Activated effector memory CD4-positive, alpha-beta T cell treated with anti-CD3 and anti-CD28 coated beads, Interleukin-2, amount 50 U/mL, for 16 hours (primary cell): Measurements from ENCODE around the gene SPATS2.

ENCODE experiments used
- DNase-seq: peaks from one replicate; pipeline ENCODE4 v3.0.0-alpha.2; 2020

Gene SPATS2

DNA sequence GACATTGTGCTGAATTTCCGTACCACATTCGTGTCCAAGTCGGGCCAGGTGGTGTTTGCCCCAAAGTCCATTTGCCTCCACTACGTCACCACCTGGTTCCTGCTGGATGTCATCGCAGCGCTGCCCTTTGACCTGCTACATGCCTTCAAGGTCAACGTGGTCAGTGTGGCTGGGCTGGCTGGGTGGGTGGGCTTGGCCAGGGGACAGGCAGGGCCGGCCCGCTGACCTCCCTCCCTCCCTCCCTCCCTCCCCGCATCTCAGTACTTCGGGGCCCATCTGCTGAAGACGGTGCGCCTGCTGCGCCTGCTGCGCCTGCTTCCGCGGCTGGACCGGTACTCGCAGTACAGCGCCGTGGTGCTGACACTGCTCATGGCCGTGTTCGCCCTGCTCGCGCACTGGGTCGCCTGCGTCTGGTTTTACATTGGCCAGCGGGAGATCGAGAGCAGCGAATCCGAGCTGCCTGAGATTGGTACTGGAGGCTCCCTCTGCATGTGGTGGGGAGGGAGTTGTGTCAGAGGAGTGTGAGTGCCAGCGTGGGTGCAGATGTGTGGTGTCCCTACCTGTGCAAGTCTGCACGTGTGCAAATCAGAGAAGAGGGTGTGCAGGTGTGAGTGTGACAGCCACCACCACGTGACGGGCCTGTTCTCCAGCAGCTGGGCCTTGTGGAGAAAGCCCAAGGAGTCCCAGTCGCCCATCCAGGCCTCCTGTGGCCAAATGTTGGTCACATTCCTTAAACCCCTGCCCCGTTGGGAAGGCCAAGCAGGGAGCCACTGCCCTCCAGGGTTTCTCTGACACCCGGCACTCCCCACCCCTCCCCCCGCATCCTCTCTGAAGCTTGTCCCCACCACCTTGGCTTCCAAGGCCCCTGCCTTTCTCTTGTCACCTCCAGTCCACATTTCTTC lies 176.9 kb downstream of the SPATS2 start:
- peak; percentile 57 for DNase-seq

DNA sequence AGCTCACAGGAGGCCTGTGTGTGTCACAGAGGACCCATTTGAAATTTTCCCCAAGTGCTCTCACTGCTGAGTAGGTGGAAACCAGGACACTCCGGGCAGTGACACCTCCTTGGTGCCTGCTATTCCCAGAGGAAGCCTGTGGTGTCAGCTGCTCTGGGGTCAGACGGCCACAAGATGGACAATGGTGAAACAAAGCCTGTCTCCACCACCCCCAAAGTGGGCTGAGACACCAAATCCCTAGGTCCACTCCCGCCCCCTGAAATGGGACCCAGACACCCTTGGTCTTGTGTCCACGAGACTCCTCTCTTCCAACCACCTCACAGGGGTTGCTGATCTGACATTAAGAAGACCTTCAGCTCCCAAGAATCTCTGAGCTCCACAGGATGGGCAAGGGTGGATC lies 178.6 kb downstream of the SPATS2 start:
- peak; percentile 44 for DNase-seq

DNA sequence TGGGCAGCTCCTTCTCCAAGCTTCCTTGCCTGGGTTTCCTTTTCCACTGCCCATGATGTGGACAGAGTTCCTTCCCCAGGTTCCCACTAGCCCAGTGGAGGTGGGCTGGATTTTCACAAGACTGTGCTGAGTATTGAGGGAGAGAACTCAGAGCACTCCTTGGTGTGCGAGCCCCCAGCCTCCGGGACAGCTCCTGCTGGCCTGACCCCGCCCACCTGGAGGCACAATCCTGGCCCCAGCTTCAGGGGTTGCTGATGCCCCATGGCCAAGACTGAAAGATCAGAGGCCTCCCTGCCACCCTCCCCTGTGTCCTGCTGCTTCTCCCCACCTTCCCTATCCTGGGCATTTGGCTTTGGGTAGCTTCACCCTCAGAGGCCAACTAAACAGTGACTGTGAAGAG lies 179.2 kb downstream of the SPATS2 start:
- peak; percentile 22 for DNase-seq

DNA sequence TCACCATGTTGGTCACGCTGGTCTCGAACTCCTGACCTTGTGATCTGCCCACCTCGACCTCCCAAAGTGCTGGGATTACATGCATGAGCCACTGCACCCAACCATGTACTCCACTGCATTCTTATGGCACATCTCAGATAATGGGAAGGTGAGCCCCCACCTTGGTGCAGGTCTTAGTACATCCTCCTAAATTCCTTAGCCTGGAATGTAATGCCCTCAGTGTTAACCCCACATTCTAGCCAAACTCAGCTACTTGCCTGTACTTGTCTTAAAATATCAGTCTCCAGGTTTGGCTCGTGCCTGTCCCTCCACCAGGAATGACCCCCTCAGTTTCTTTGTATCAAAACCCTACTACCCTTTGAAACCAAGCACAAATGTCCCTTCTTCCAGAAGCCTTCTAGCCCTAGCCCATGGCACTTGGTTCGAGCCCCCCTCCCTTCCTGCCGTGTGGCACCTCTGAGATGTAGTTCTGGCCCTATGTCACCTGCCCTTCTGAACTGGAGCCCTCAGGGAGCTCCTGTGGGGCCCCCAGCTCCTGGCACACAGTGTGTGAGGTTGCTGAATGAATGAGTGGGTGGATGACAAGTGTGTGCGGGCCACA lies 179.9 kb downstream of the SPATS2 start:
- peak; percentile 36 for DNase-seq

DNA sequence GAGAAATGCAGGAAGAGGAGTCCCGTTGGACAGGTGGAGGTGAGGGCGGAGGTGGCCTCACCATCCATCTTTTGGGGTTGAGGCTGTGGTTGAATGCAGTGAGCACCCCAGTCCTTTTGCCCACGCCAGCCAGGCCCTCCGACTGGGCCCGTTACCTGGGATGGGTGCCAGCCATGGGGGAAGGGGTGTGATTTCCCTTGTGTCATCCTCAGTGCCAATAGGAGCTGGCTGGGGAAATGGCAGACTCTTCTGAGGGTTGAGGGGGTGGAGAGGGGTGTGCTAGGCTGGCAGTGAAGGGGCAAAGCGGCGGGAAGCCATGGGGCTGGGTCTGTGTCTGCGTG lies 181.2 kb downstream of the SPATS2 start:
- no peak for DNase-seq

DNA sequence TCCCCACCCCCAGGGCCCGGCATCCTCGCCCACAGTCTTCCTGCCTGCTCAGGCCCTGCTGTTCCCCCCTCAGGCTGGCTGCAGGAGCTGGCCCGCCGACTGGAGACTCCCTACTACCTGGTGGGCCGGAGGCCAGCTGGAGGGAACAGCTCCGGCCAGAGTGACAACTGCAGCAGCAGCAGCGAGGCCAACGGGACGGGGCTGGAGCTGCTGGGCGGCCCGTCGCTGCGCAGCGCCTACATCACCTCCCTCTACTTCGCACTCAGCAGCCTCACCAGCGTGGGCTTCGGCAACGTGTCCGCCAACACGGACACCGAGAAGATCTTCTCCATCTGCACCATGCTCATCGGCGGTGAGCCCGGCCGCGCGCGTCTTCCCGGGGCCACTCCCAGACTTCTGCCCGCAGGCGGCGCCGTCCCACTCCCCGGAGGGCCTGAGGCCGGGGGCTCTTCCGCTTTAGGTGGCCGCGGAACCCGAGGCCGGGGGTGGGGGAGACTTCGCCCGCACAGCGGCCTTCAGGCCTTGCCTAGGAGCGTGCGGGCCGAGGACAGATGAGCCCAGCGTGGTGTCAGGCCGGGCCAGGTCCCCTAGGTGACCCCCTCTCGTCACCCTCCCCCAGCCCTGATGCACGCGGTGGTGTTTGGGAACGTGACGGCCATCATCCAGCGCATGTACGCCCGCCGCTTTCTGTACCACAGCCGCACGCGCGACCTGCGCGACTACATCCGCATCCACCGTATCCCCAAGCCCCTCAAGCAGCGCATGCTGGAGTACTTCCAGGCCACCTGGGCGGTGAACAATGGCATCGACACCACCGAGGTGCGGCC lies 181.8 kb downstream of the SPATS2 start:
- DNase-seq = peak; percentile 71

DNA sequence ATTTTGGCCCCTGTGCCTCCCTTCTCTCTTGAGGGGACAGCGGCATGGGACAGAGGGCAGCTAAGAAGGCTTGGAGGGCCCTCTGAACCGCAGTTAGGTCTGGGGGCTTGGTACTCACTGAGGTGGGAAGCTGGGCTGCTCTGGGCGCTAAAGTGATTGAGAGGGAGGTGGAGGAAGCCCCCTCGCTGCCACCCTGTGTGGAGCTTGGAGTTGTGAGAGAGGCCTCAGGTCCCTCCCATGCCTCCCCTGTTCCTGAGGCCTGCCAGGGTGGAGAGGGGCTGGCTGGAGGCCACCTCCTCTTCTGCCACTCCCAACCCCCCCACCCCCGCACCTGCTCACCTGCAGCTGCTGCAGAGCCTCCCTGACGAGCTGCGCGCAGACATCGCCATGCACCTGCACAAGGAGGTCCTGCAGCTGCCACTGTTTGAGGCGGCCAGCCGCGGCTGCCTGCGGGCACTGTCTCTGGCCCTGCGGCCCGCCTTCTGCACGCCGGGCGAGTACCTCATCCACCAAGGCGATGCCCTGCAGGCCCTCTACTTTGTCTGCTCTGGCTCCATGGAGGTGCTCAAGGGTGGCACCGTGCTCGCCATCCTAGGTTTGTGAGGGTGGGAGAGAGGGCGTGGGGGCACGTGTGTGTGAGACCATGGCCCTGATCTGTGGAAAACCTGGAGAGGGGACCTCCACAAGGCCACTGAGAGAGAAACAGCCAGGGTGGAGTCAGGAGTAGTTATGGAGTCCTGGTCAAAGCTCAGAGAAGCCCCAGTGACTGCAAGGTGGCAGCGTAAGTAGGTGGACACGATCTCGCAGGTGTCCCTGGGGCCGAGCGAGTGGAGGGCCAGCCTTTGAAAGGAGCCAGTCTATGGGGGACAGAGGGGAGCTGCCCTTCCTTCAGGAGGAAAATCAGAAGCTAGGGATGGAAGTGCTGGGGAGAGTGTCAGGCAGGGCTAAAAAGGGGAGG lies 182.8 kb downstream of the SPATS2 start:
- DNase-seq = peak; percentile 55

DNA sequence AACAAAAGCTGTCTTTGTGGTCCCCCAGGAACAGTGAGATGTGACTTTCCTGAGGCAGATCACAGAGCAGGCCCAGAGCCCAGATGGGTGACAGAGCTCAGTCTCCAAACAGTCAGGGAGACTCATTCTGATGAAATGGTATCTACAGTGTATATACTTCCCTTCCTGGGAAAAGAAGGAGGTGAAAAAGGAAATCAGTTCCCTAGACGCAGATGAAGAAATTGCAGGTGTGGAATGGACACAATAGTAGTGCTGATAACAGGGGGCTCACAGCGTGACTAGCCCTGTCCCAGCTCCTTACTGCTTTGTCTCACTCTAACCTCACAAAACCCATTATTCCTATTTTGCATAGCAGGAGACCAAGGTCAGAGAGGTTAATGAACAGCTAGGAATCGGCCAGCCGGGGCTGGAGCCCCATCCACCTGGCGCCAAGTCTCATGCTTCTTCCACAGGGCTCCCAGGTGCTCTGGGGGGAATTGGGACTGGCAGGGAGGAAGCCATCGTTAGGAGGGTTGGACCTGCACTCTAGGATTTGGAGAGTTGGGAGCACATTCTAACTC lies 183.5 kb downstream of the SPATS2 start:
- peak; percentile 33 for DNase-seq

DNA sequence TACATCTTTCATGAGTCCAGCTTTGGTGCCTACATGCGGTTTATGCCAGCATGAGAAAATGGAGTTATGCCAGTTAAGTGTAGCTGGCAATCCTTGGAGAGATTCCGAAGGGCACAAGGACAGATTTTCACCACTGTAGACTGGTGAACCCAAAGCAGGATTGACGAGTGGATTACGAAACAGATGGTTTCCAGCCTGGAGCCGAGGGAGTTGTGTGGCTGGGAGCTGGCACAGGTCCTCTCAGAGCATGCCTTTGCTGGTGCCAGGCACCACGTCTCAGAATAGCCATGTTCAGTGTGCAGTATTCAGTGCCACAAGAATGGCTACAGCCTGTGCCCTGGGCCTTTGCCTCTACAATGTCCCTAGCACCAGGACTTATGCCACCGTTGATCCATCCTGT lies 184.8 kb downstream of the SPATS2 start:
- peak; percentile 50 for DNase-seq

DNA sequence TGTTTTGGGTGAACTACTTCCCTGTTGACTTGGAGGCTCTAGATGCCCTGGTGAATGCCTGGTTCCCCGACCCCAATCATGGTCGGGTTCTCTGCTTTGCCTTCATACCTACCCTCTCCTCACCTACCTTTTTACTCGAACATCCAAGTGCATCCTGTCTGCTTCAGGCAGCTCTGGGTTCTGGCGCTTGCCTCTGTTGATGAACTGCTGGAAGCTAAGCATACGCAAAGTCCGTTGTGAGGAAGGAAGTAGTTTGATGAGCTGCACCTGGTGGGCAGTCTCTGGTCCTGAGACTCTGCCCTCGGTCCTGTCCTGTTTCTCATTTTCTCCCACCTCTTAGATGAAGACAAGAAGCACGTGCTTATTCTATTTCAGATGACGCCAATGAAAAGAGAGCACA lies 185.2 kb downstream of the SPATS2 start:
- no peak for DNase-seq

DNA sequence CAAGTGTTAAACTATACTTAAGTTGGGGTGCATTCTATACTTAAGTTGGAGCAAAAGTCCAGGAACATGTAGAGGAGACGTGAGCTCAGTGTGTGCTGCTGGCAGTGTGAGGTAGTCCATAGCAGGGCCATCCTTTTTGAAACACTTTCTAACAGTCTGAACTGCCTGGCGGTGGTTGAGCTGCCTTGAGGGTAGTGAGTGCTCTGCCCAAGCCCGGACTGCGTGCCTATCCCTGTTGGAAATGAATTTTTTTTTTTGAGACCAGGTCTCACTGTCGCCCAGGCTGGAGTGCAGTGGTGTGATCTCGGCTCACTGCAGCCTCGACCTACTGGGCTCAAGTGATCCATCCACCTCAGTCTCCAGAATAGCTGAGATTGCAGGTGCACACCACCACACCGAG lies 185.6 kb downstream of the SPATS2 start:
- no peak for DNase-seq

DNA sequence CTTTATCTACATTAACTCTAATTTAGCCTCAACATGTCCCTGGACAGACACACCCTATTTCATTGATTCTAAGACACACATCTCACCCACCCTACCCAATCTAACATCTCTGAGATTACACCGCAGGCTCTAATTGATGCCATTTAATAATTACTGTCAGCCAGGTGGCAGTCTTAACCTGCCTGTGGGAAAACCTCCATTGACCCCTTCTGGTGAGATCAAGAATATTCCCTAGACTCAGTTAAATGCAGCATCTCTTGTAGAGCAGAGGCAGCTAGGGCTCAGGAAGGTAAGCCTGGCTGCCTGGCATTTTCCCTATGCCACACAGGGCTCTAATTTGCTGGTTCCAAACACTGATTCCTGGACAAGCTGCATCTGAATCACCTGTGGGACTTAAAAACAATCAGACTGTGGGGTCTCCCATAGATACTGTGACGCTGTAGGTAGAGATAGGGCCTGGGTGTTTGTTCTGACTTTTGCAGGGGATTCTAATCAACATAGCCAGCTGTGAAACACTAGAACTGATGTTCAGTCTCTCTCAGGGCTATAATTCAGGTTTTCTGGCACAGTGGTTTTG lies 186.3 kb downstream of the SPATS2 start:
- no peak for DNase-seq

DNA sequence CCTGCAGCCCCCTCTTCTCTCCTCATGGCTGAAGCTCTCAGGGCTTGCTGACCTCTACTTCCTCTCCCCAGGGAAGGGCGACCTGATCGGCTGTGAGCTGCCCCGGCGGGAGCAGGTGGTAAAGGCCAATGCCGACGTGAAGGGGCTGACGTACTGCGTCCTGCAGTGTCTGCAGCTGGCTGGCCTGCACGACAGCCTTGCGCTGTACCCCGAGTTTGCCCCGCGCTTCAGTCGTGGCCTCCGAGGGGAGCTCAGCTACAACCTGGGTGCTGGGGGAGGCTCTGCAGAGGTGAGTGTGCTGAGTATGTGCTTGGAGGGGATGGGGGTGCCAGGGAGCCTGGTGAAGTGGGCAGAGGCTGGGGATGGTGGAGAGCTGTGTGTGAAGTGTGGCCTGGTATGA lies 187.0 kb downstream of the SPATS2 start:
- no peak for DNase-seq

DNA sequence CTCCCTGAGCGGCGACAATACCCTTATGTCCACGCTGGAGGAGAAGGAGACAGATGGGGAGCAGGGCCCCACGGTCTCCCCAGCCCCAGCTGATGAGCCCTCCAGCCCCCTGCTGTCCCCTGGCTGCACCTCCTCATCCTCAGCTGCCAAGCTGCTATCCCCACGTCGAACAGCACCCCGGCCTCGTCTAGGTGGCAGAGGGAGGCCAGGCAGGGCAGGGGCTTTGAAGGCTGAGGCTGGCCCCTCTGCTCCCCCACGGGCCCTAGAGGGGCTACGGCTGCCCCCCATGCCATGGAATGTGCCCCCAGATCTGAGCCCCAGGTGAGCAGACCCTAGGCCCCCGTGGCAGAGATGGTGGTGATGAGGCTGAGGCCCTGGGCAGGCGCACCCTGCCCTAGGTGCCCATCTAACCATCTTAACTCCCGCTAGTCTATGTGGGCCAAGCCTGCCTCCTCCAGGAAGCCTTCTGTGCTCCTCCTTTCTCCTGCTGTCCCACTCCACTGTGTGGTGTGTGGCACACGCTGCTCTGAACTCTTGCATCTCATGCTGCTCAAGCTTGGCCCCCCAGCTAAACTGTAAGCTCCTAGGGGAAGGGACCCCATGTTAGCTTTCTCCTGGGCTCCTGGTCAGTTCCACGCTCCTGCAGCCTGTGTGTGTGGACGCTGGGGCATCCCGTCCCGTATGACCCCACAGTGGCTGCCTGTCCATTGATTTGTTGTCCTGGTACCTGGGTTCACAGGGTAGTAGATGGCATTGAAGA lies 188.5 kb downstream of the SPATS2 start:
- DNase-seq = no peak

DNA sequence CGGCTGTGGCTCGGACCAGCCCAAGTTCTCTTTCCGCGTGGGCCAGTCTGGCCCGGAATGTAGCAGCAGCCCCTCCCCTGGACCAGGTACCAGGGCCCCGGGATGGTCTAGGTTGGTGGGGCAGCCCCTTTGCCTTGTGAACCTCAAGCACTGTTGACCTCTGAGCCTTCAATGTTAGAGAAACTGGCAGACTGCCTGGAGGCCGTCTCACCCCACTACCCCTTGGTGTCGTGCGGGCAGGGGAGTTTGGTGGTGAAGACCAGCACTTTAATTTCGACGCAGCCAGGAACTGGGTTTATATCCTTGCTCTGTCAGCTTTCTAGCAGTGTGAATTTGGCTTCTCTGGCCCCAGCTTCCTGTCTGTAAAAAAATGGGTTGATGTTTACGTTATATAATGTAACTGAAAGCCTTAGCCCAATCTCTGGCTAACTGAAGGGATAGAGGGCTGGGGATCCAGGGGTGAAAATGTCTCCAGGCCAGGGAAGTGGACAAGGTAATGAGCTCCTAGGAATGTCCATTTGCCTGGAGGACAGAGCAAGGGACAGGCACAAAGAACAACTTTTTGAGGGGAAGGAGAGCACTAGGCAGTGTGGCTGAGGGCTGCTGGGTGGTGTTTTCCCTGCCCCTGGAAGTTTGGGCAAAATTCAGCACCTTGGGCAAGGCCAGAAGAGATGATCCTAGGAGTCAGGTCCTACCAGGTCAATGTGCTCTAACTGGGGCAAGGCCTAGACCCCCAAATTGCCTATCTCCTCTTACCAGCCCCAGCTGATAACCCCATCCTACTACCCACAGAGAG lies 189.3 kb downstream of the SPATS2 start:
- DNase-seq = no peak

DNA sequence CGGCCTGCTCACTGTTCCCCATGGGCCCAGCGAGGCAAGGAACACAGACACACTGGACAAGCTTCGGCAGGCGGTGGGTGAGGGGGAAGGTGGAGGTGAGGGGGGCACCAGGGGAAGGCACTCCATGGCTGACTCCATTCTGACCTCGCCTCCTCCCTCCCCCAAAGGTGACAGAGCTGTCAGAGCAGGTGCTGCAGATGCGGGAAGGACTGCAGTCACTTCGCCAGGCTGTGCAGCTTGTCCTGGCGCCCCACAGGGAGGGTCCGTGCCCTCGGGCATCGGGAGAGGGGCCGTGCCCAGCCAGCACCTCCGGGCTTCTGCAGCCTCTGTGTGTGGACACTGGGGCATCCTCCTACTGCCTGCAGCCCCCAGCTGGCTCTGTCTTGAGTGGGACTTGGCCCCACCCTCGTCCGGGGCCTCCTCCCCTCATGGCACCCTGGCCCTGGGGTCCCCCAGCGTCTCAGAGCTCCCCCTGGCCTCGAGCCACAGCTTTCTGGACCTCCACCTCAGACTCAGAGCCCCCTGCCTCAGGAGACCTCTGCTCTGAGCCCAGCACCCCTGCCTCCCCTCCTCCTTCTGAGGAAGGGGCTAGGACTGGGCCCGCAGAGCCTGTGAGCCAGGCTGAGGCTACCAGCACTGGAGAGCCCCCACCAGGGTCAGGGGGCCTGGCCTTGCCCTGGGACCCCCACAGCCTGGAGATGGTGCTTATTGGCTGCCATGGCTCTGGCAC lies 190.1 kb downstream of the SPATS2 start:
- DNase-seq = no peak

DNA sequence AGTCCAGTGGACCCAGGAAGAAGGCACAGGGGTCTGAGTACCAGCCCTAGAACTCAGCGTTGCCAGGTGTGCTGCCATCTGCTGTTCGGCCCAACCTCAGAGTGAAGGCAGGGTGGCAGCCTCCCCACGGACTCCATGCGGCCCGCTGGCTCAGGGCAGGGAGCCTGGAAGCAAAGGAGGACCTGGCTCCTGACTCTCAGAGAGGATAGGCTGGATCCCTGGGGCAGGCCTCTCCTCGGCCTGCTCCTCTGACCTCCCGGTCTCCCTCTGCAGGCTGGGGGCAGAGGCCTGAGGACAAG lies 190.6 kb downstream of the SPATS2 start:
- DNase-seq = no peak

DNA sequence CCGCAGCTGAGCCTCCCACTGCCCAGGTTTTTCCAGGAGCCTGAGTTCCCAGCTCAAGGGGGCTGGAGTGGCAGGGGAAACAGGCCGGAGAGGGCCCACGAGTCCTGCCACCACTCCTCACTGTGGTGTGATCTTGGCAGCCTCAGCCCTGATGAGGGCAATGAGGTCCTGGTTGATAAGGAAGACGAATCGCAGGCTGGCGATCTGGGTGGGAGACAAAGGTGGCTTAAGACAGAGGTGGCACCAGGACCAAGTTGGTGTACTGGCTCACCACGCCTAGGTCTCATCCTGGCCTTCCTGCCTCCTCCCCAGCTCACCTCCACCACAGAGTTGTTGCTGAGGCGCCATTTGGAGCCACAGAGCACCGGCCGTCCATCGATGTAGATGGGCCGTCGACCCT lies 191.3 kb downstream of the SPATS2 start:
- no peak for DNase-seq

DNA sequence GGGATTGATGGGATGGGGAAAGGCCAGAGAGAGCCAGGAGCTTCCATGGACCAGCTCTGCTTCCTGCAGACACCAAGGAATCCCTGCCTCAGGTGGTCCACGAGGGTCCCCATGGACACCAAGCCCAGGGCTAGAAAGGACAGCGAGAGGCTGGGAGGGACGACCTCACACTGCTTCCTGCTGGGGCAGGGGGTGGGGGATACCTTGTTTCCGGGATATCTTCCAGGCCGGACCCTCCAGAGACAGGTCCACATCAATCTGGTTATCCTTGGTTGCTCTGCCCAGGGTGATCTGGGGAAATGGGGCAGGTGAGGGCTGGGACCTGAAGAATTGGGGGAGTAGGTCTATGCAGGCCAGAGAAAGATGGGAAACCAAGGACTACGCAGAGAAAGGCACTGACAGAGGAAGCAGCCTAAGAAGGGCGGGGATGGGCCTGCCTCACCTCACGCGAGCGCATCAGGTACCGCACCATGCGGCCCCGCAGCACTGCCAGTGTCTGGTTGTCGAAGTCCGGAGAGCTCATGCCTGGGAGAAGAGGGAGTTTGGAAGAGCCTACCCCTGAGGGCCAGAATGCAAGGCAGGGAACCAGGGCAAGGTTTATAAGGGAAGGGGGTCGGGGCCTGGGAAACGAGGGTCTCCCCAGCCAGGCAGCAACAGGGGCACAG lies 191.9 kb downstream of the SPATS2 start:
- no peak for DNase-seq
